Gastrocnemius medialis (tissue), 4 donors: ENCODE data around the gene ZBTB18. TPM values are rescaled to one million over a fixed set of nuclear protein-coding genes. Genes with fewer than 3 reads are reported as not detected.
"Not testable (repeated sequence)": the region's sequence is repeated elsewhere in the genome, so short reads cannot be mapped to it uniquely, and the experiment has no call there.

Experiments
- ATAC-seq, 2 donors: fragments of 150-250 bp; one replicate each; pipeline ENCODE4 v1.9.1; 2016
- DNase-seq, 2 donors: peaks; one replicate each; pipeline ENCODE4 v3.0.0-alpha.2; 2019
- H3K27ac ChIP-seq, 4 donors: fragments of 200-600 bp; sonication (generic); 1 replicate in 1 of 4; 2 replicates in 3 of 4; pipeline ENCODE4 v1.5.1; 2016 to 2018; ENCODE audit warnings: mild to moderate bottlenecking in 2 of 4, moderate library complexity in 1 of 4
- H3K27me3 ChIP-seq, 3 donors: fragments of 200-600 bp; sonication (generic) in 2 of 3; 1 replicate in 1 of 3; 2 replicates in 2 of 3; pipeline versions ENCODE4 v1.5.1 to v1.6.0; 2016 to 2019; ENCODE audit warnings: mild to moderate bottlenecking in 1 of 3, moderate library complexity in 1 of 3
- H3K36me3 ChIP-seq, 2 donors: fragments of 200-600 bp; sonication (generic) in 1 of 2; one replicate each; pipeline ENCODE4 v1.5.1; 2017 to 2018
- H3K4me1 ChIP-seq, 2 donors: fragments of 200-600 bp; sonication (generic) in 1 of 2; one replicate each; pipeline ENCODE4 v1.5.1; 2016 to 2017; ENCODE audit warnings: mild to moderate bottlenecking in 2 of 2
- H3K4me3 ChIP-seq, 4 donors: fragments of 200-600 bp; sonication (generic) in 3 of 4; 1 replicate in 1 of 4; 2 replicates in 3 of 4; pipeline ENCODE4 v1.5.1; 2016 to 2019; ENCODE audit warnings: mild to moderate bottlenecking in 2 of 4
- H3K9me3 ChIP-seq, 3 donors: fragments of 200-600 bp; sonication (generic) in 2 of 3; 1 replicate in 1 of 3; 2 replicates in 2 of 3; pipeline ENCODE4 v1.5.1; 2016 to 2019
- POLR2A ChIP-seq, 2 donors: fragments of 450-650 bp; IDR thresholded peaks; one replicate each; pipeline ENCODE4 v1.6.1; 2017; ENCODE audit warnings: antibody characterized with exemption in 2 of 2, mild to moderate bottlenecking in 2 of 2, moderate library complexity in 2 of 2
- in situ Hi-C, 4 donors: fragments of 200-750 bp; cut with MboI; loops; one replicate each; pipeline versions ENCODE4 v1.15.0 to v1.8.0; 2017; ENCODE audit warnings: low sequenced_read_pairs in 4 of 4
- intact Hi-C: fragments of 100-400 bp; cut with DNase I; formaldehyde crosslinking; loops from one replicate; pipeline ENCODE4 v1.15.1; 2023; ENCODE audit warnings: low total_unique reads
- total RNA-seq, 4 donors: library from RNA; depleted of rRNA; stranded (reverse); fragments of >200 nt; gene quantifications; one replicate each; pipeline versions ENCODE4 v1.1.0 to v1.2.3, GENCODE V29; 2016
- TF ChIP-seq, protein P1 (sequence below), 5 experiments: fragments of 450-650 bp in 3 of 5; fragments of 200-600 bp in 2 of 5; sonication (generic) in 2 of 5; IDR thresholded peaks in 4 of 5; conservative IDR thresholded peaks in 1 of 5; 1 replicate in 4 of 5; 2 replicates in 1 of 5; pipeline ENCODE4 v1.5.1; 2016 to 2019; ENCODE audit warnings: antibody characterized with exemption in 5 of 5, mild to moderate bottlenecking in 3 of 5, moderate library complexity in 3 of 5

ZBTB18 gene
- total RNA-seq, 4 donors from 2014 or later, result 48.2 to 60.7 (median 55.5) TPM

- no peak for ATAC-seq
- TF ChIP-seq, protein P1, sequence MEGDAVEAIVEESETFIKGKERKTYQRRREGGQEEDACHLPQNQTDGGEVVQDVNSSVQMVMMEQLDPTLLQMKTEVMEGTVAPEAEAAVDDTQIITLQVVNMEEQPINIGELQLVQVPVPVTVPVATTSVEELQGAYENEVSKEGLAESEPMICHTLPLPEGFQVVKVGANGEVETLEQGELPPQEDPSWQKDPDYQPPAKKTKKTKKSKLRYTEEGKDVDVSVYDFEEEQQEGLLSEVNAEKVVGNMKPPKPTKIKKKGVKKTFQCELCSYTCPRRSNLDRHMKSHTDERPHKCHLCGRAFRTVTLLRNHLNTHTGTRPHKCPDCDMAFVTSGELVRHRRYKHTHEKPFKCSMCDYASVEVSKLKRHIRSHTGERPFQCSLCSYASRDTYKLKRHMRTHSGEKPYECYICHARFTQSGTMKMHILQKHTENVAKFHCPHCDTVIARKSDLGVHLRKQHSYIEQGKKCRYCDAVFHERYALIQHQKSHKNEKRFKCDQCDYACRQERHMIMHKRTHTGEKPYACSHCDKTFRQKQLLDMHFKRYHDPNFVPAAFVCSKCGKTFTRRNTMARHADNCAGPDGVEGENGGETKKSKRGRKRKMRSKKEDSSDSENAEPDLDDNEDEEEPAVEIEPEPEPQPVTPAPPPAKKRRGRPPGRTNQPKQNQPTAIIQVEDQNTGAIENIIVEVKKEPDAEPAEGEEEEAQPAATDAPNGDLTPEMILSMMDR (IDR thresholded peaks at IDR 0.05 in 4 of 5, conservative IDR thresholded peaks at IDR 0.05 in 1 of 5), result no peak
- TF ChIP-seq POLR2A (IDR thresholded peaks at IDR 0.05), result no peak
- no peak overlapping the region for H3K27ac ChIP-seq
- DNase-seq, result no peak
- peak overlapping the region in 1 of 4 donors; percentile 7 for H3K4me3 ChIP-seq
- H3K4me1 ChIP-seq, result peaks cover 4 to 6% of the 10 kb centered on the region in 2 donors
- H3K9me3 ChIP-seq, result no peaks in the 10 kb centered on the region
- intact Hi-C loops, result loop anchor here (10.0 kb wide), 1 partner anchor 63 kb away; no protein-coding TSS in a partner anchor
- no peaks in the 10 kb centered on the region for H3K36me3 ChIP-seq
- peaks cover 13 to 22% (median 15%) of the 10 kb centered on the region in 3 donors for H3K27me3 ChIP-seq
- in situ Hi-C loops, result no loop called here
Measured at GRCh38 chr1:244012202-244012601, 38.9 kb upstream of the ZBTB18 start.

DNA sequence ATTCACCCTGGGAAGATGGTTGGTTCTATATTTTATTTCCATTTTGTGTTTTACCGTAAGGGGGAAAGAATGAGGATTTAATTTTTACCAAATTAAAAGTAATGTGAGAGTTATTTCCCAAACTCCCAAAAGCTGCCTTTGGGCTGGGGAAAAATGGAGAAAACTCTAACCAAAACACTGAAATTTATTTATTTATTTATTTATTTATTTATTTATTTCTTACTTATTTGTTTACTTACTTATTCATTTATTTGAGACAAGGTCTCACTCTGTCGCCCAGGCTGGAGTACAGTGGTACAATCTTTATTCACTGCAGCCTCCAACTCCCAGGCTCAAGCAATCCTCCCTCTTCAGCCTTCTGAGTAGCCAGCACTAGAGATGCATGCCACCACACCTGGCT, 38.0 kb upstream of the ZBTB18 start:
- Histone ChIP-seq H3K4me1 (peaks cover 4 to 6% of the 10 kb centered on the region in 2 donors), H3K36me3 (no peaks in the 10 kb centered on the region), H3K4me3 (no peak overlapping the region), H3K27ac (no peak overlapping the region), H3K27me3 (peaks cover 13 to 22% (median 15%) of the 10 kb centered on the region in 3 donors), H3K9me3 (no peaks in the 10 kb centered on the region)
- intact Hi-C loops (loop anchor here (10.0 kb wide), 1 partner anchor 62 kb away; no protein-coding TSS in a partner anchor), in situ Hi-C loops (no loop called here)
- ATAC-seq (no peak), DNase-seq (no peak)
- no peak for TF ChIP-seq POLR2A (IDR thresholded peaks at IDR 0.05)

DNA sequence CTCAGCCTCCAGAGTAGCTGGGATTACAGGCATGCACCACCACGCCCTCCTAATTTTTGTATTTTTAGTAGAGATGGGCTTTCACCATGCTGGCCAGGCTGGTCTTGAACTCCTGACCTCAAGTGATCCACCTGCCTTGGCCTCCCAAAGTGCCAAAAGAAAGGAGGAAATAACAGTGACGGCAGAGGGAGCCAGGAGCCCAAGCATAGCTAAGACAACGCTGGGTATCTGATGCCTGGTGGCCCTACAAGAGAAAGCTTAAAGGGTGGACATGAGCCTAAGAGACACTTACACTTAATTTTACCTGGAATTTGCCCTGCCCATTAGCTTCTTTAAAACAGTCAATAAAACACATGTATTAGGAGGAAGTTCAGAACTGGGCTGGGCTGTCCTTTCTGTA, 36.2 kb upstream of the ZBTB18 start:
- ATAC-seq, H3K36me3 ChIP-seq, in situ Hi-C loops, H3K27ac ChIP-seq, DNase-seq, H3K9me3 ChIP-seq, H3K4me1 ChIP-seq, H3K4me3 ChIP-seq: not testable (repeated sequence)
- TF ChIP-seq, protein P1 (IDR thresholded peaks at IDR 0.05 in 4 of 5, conservative IDR thresholded peaks at IDR 0.05 in 1 of 5), result peak in 2 of 5 experiments; percentile 9 to 11
- peaks cover 13 to 18% (median 15%) of the 10 kb centered on the region in 3 donors for H3K27me3 ChIP-seq
- intact Hi-C loops, result loop anchor here (1.0 to 10.0 kb wide), 2 partner anchors 60 to 257 kb away; no protein-coding TSS in a partner anchor

- H3K9me3 ChIP-seq, result no peaks in the 10 kb centered on the region
- no peaks in the 10 kb centered on the region for H3K27me3 ChIP-seq
- H3K4me1 ChIP-seq, result no peaks in the 10 kb centered on the region
- ATAC-seq (no peak), DNase-seq (no peak)
- TF ChIP-seq, protein P1 (IDR thresholded peaks at IDR 0.05 in 4 of 5, conservative IDR thresholded peaks at IDR 0.05 in 1 of 5), result no peak
- TF ChIP-seq POLR2A (IDR thresholded peaks at IDR 0.05), result no peak
- no peaks in the 10 kb centered on the region for H3K36me3 ChIP-seq
- intact Hi-C loops (loop anchor here (10.0 kb wide), 1 partner anchor 55 kb away; no protein-coding TSS in a partner anchor), in situ Hi-C loops (no loop called here)
- H3K4me3 ChIP-seq, result no peak overlapping the region
- H3K27ac ChIP-seq, result no peak overlapping the region
Measured at GRCh38 chr1:244019982-244020485, 31.0 kb upstream of the ZBTB18 start.

DNA sequence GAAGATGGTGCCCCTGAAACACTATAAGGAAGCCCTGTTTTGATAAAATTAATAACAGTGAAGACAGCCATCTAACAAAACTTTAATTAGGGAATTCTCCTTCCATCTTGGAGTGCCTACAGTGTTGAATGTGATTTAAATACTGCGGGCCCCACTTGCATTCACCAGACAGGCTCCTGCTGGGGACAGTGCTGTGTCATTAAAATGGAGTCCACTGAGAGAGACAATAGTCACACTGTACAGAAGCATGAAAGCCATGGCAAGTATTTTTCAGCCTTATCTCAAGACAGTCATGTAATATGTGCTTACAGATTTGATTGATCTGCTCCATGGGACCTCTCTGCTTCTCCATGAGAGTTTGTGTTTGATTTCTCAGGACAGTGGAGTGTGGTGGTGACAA, 29.7 kb upstream of the ZBTB18 start:
- no peak overlapping the region for H3K4me3 ChIP-seq

More for the DNA sequence above, 29.7 kb upstream of the ZBTB18 start:
- ATAC-seq, result no peak
- H3K9me3 ChIP-seq, result no peaks in the 10 kb centered on the region
- TF ChIP-seq POLR2A (IDR thresholded peaks at IDR 0.05), result no peak
- TF ChIP-seq, protein P1 (IDR thresholded peaks at IDR 0.05 in 4 of 5, conservative IDR thresholded peaks at IDR 0.05 in 1 of 5), result no peak
- intact Hi-C loops (no loop called here), in situ Hi-C loops (no loop called here)
- H3K27me3 ChIP-seq, result no peaks in the 10 kb centered on the region
- H3K4me1 ChIP-seq, result no peaks in the 10 kb centered on the region
- no peak for DNase-seq
- no peak overlapping the region for H3K27ac ChIP-seq
- no peaks in the 10 kb centered on the region for H3K36me3 ChIP-seq
